SU-DHL-6 (cell line): ENCODE measurements around the gene DGKG.

Experiments used
- H2AFZ ChIP-seq: fragments of 200-600 bp; sonication (generic); 2 replicates; pipeline ENCODE4 v1.6.1; 2014; ENCODE audit warnings: low read depth, mild to moderate bottlenecking, moderate library complexity, mixed read lengths, antibody characterized with exemption, low read length; ENCODE audit not compliant: severe bottlenecking
- H3F3A ChIP-seq: fragments of 200-600 bp; shearing (Covaris generic); 2 replicates; pipeline ENCODE4 v1.6.0; 2016; ENCODE audit warnings: antibody characterized with exemption, mild to moderate bottlenecking; ENCODE audit not compliant: insufficient read depth
- H3K27ac ChIP-seq: fragments of 200-600 bp; sonication (generic); 2 replicates; pipeline ENCODE4 v1.5.1; 2016; ENCODE audit warnings: low read depth, mild to moderate bottlenecking, low read length, moderate library complexity, mixed read lengths
- H3K27me3 ChIP-seq: fragments of 200-600 bp; sonication (generic), shearing (Covaris generic); 2 replicates; pipeline ENCODE4 v1.6.0; 2014; ENCODE audit warnings: mild to moderate bottlenecking, low read length
- H3K36me3 ChIP-seq: fragments of 200-600 bp; sonication (generic); 2 replicates; pipeline ENCODE4 v1.6.1; 2014; ENCODE audit warnings: mild to moderate bottlenecking, low read length, mixed read lengths
- H3K4me2 ChIP-seq: fragments of 300-600, 200-600 bp; shearing (Covaris generic), sonication (generic); 2 replicates; pipeline ENCODE4 v1.6.0; 2014; ENCODE audit warnings: low read length, low read depth, mild to moderate bottlenecking; ENCODE audit not compliant: poor library complexity, severe bottlenecking
- H3K4me3 ChIP-seq: fragments of 200-600 bp; sonication (generic); 2 replicates; pipeline ENCODE4 v1.5.1; 2014; ENCODE audit warnings: antibody characterized with exemption, low read length, mild to moderate bottlenecking, mixed read lengths; ENCODE audit not compliant: insufficient read depth, poor library complexity, severe bottlenecking
- H3K79me2 ChIP-seq: fragments of 200-600 bp; sonication (generic); 2 replicates; pipeline ENCODE4 v1.6.1; 2014; ENCODE audit warnings: mild to moderate bottlenecking, low read length, moderate library complexity; ENCODE audit not compliant: insufficient read depth
- H3K9ac ChIP-seq: fragments of 200-600 bp; sonication (generic); 2 replicates; pipeline ENCODE4 v1.7.0; 2014; ENCODE audit warnings: mild to moderate bottlenecking, low read length
- H3K9me2 ChIP-seq: fragments of 200-600 bp; sonication (generic); replicated peaks from 2 replicates; pipeline ENCODE4 v1.6.1; 2014; ENCODE audit warnings: low read length; ENCODE audit not compliant: insufficient read depth
- H3K9me3 ChIP-seq: fragments of 200-600 bp; sonication (generic); 2 replicates; pipeline ENCODE4 v1.6.1; 2014; ENCODE audit warnings: low read length, mixed read lengths; ENCODE audit not compliant: insufficient read depth
- H4K20me1 ChIP-seq: fragments of 200-600 bp; sonication (generic); 2 replicates; pipeline ENCODE4 v1.6.1; 2014; ENCODE audit warnings: low read depth, mild to moderate bottlenecking, antibody characterized with exemption, low read length, moderate library complexity, mixed read lengths
- EZH2phosphoT487 ChIP-seq: fragments of 200-600 bp; sonication (generic), shearing (Covaris generic); conservative IDR thresholded peaks from 2 replicates; pipeline ENCODE4 v1.6.1; 2018; ENCODE audit warnings: mild to moderate bottlenecking, antibody characterized with exemption, low read length, moderate library complexity, mixed read lengths
- TF ChIP-seq, protein P1 (sequence below): fragments of 200-600 bp; sonication (generic); IDR thresholded peaks from one replicate; pipeline ENCODE4 v1.5.1; 2017; ENCODE audit warnings: antibody characterized with exemption, mild to moderate bottlenecking, low read length, moderate library complexity; ENCODE audit not compliant: insufficient read depth, poor library complexity, severe bottlenecking

Gene DGKG

DNA sequence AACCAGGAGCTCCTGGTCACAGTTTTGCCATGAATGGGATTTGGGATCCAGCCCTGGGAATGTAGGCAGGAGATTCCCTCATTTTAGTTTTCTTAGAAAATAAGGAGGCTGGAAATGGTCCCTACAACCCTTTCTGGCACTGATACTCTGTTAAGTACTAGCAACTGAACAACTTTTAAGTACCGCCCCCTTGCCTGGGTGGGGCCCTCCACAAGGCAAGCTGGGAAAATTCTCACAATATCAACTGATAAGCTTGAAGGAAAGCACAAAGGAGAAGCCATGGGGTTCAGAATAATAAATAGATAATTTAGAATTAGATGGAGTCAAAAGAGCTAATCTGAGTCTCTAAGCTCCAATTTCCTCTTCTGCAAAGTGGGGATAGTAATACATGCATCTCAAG lies 4.2 kb upstream of the DGKG start:
- no peak overlapping the region for H3K27ac ChIP-seq
- no peaks in the 10 kb centered on the region for H3K9me3 ChIP-seq
- TF ChIP-seq EZH2phosphoT487, result no peak
- TF ChIP-seq, protein P1, sequence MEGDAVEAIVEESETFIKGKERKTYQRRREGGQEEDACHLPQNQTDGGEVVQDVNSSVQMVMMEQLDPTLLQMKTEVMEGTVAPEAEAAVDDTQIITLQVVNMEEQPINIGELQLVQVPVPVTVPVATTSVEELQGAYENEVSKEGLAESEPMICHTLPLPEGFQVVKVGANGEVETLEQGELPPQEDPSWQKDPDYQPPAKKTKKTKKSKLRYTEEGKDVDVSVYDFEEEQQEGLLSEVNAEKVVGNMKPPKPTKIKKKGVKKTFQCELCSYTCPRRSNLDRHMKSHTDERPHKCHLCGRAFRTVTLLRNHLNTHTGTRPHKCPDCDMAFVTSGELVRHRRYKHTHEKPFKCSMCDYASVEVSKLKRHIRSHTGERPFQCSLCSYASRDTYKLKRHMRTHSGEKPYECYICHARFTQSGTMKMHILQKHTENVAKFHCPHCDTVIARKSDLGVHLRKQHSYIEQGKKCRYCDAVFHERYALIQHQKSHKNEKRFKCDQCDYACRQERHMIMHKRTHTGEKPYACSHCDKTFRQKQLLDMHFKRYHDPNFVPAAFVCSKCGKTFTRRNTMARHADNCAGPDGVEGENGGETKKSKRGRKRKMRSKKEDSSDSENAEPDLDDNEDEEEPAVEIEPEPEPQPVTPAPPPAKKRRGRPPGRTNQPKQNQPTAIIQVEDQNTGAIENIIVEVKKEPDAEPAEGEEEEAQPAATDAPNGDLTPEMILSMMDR, result no peak
- H2AFZ ChIP-seq, result no peak overlapping the region
- H3K36me3 ChIP-seq, result no peaks in the 10 kb centered on the region
- H3K4me2 ChIP-seq, result no peak overlapping the region
- no peaks in the 10 kb centered on the region for H3K79me2 ChIP-seq
- H3K27me3 ChIP-seq, result no peaks in the 10 kb centered on the region
- H3K9me2 ChIP-seq, result no peaks in the 10 kb centered on the region
- no peak overlapping the region for H3K9ac ChIP-seq
- no peak overlapping the region for H3K4me3 ChIP-seq
- no peaks in the 10 kb centered on the region for H3F3A ChIP-seq
- no peaks in the 10 kb centered on the region for H4K20me1 ChIP-seq

DNA sequence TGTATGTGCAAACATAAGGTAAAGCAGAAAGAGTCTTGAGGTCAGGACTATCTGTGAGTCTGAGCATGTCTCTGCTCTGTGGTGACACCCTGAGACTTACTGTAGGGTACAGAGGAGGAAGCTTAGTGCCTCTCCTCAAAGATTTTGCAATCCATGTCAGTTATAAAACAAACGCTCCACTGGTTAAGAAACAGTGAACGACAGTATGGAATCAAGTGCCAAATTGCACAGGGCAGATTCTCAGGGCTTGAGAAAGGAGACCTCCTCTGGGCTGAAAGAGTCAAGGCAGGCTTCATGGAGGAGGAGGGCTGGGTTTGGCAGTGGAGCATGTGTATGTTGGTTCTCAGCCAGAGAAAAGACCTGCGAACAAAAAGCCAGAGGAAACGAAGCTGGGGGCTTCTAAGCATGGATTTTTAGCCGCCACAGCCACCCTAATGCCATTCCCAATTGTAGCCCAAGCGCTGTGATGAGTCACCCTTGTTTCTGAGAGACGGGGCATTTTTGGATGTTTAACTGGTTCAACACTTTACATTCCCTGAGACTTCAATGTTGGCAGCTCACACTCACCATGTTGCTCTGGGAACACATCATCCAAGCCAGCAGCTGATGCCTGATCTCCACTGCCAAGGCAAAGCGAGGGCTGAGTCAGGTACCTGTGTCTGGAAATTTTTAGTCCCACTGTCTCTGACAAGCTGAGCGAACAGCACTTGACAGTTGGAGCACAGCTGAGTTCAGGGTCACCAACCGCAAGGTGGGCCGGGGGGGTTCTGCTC lies 3.4 kb upstream of the DGKG start:
- H3K27me3 ChIP-seq, result no peaks in the 10 kb centered on the region

DNA sequence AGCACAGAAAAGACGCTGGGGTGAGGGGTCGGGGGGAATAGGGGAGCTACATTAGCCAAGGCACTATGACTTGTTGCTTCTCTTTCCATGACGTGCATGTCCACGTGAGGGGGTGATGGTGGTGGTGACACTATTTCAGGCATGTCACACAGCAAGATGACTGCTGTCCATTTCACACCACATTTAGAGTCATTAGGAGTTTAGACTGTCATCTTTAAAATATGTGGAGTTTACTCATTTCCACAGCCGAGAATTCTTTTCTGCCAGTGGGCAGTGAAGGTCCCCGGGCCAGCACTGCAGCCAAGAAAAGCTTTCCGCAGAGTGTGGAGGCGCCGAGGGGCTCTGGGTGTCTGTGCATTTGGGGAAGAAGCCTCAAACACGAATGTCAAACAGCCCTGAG lies 954 bp upstream of the DGKG start:
- H2AFZ ChIP-seq, result no peak overlapping the region
- H3K4me3 ChIP-seq, result no peak overlapping the region
- no peaks in the 10 kb centered on the region for H3K27me3 ChIP-seq
- H3K36me3 ChIP-seq, result no peaks in the 10 kb centered on the region
- H4K20me1 ChIP-seq, result no peaks in the 10 kb centered on the region
- H3K9me3 ChIP-seq, result no peaks in the 10 kb centered on the region
- no peaks in the 10 kb centered on the region for H3F3A ChIP-seq
- no peak overlapping the region for H3K4me2 ChIP-seq
- TF ChIP-seq, protein P1, result no peak
- no peak for TF ChIP-seq EZH2phosphoT487
- H3K9ac ChIP-seq, result no peak overlapping the region
- H3K9me2 ChIP-seq, result no peaks in the 10 kb centered on the region
- no peaks in the 10 kb centered on the region for H3K79me2 ChIP-seq
- no peak overlapping the region for H3K27ac ChIP-seq

More for the DNA sequence above, 3.4 kb upstream of the DGKG start:
- H2AFZ ChIP-seq, result no peak overlapping the region
- no peaks in the 10 kb centered on the region for H3K9me2 ChIP-seq
- no peaks in the 10 kb centered on the region for H4K20me1 ChIP-seq
- H3K9ac ChIP-seq, result no peak overlapping the region
- no peak for TF ChIP-seq EZH2phosphoT487
- TF ChIP-seq, protein P1, result no peak
- no peak overlapping the region for H3K4me2 ChIP-seq
- no peaks in the 10 kb centered on the region for H3K79me2 ChIP-seq
- no peaks in the 10 kb centered on the region for H3F3A ChIP-seq
- no peaks in the 10 kb centered on the region for H3K36me3 ChIP-seq
- no peak overlapping the region for H3K27ac ChIP-seq
- H3K9me3 ChIP-seq, result no peaks in the 10 kb centered on the region
- H3K4me3 ChIP-seq, result no peak overlapping the region
